ENCODE measurements around the gene PIP5K1B. TPM values are rescaled to one million over a fixed set of nuclear protein-coding genes. Genes with fewer than 3 reads are reported as not detected.

The PIP5K1B gene
- total RNA-seq, 1 experiment from 2014 or later, result not detected

DNA sequence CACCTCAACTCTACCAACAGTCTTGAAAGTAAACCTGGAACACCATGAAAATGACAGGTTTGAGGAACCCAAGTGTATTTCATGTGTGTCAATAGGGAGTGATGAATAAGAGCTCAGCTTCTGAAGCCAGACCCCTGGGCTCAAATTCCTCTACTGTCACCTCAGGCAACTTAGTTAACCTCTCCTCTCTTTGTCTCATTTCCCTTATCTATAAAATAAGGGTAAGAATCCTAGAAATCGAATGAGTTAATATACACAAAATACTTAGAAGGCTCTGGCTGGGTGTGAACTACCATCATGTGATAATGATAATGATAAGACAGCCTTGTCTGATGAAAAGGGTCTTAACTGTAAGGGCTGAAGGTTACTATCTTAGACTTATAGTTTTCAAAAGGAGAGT lies 66.3 kb downstream of the PIP5K1B start:
- DNase-seq (ENCODE audit: low read depth), result no peak

DNA sequence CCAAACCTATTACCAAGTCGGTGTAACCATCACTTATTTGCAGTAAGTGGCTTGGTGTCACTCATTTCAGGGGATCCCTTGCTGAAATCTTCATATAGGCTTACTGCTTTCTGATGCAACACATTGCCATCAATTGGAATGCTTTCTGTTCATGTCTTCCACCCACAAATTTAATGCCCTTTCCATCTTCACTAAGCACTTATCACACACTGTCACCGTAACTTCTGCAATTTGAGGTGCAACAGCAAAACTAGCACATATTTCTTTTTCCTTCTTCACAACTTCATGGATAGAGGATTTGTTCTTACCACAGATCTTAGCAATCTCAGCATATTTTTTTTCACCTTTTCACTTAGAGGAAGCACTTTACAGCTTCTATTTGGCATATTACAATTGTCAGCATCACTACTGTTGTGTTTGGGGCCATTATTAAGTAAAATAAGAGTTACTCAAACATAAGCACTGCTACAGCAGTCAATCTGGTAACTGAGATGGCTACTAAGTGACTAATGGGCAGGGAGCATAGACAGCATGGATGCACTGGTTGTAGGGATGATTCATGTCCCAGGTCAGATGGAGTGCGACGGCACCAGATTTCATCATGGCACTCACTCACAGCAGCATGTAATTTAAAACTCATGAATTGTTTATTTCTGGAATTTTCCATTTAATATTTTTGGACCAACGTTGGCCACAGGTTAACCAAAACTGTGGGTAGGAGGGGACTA lies 70.1 kb downstream of the PIP5K1B start:
- peak; percentile 47 for DNase-seq (ENCODE audit: low read depth)

DNA sequence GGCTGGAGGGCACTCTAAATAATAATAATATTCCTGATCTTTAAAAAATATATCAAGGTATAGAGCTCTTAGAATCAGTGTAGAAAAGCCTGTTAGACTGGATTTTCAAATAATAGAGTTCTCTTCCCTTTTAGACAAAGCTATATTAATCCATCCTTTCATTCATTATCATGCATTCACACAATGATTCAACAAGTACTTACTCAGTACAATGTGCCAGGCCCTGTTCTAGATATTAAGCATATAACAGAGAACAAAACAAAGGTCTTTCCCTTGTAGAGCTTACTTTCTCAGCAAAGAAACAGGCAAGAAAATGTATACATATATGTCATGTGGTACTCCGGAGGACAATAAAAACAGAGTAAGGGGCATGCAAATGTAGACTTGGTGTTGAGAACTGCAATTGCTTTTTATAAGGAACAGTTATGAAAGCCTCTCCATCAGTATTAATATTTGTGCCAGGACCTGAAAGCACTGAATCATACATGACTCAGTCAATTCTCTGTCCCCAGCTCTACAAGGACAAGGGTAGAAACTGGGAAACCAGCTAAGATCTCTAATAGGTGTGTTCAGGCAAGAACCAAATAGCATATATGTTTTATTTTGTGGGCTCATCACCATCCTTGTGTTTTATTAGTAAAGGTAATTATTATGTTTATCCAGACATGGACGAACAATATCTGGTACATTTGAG lies 72.2 kb downstream of the PIP5K1B start:
- peak; percentile 12 for DNase-seq (ENCODE audit: low read depth)

DNA sequence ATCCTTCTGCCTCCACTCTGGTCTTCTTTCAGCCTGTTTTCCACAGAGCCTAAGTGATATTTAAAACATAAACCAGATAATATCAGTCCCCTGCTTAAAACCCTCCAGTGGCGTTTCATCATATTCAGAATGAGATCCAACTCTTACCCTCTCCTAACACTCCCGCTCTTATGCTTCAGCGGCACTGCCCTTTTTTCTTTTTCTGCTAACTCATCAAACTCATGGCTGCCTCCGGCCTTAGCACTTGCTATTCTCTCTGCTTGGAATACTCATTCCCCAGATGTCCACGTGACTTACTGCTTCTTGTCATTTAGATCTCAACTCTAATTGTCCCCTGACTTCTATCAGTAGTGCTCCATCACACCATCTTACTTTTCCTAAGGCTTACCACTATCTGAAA lies 73.6 kb downstream of the PIP5K1B start:
- DNase-seq (ENCODE audit: low read depth), result no peak

DNA sequence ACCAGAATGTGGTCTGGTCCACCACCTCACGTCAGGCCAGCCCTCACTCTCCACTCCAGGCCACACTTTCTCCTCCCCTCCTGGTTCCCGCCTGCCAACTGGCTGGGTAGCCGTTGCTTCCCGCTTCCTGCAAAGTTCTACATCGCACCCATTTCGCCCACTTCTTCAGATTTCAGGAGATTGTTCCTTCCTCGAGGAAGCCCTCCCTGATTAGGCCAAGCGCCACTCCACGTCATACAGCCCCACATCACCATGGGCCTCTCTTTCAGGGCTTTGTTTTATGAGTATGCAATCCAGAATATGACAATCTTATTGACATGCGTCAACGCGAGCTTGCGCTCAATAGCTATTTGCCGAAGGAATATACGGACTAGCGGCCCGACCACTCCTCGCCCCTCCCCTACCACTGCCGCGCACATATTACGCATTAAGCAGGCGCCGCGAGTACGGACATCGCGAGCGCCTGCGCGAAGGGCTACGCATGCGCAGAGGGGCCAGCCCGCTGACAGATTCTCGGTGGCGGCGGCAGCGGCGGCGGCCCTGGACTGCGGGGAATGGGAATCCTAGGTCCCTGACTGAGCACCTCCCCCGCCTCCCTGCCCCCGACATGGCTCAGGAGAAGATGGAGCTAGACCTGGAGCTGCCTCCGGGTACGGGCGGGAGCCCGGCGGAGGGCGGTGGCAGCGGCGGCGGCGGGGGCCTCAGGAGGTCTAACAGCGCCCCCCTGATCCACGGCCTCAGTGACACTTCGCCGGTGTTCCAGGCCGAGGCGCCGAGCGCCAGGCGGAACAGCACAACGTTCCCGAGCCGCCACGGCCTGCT lies 74.7 kb downstream of the PIP5K1B start:
- DNase-seq (ENCODE audit: low read depth), result peak; percentile 90

DNA sequence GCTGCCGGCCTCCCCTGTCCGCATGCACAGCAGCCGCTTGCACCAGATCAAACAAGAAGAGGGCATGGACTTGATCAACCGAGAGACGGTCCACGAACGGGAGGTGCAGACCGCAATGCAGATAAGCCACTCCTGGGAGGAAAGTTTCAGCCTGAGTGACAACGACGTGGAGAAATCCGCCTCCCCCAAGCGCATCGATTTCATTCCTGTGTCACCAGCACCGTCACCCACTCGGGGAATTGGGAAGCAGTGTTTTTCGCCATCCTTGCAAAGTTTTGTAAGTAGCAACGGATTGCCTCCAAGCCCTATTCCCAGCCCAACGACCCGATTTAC lies 75.3 kb downstream of the PIP5K1B start:
- no peak for DNase-seq (ENCODE audit: low read depth)

DNA sequence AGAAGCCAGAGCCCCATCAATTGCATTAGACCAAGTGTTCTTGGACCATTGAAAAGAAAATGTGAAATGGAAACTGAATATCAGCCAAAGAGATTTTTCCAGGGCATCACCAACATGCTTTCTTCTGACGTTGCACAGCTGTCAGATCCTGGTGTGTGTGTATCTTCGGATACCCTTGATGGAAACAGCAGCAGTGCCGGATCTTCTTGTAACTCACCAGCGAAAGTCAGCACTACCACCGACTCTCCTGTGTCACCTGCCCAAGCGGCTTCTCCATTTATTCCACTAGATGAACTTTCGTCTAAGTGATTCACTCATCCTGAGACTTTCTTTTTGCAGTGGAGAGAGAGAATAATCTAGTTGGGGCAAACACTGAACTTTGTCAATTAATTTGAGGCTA lies 75.7 kb downstream of the PIP5K1B start:
- DNase-seq (ENCODE audit: low read depth), result peak; percentile 21

DNA sequence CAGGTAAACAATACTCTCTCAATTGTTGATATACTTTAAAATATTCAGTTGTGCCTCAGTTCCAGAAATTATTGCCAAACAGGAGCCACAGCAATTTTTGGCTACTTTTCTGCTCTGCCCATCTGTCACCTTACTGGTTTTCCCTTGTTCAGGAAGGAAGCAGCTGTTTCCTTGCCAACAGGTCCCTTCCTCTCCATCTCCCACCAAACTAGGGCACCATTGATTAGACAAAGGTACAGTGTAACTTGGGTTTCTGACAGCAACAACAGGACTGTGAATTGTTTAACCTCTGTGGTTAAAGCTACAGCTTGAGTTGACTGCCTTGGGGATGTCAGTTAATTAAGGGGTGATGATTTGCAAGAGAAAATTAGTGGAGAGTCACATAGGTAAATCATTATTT lies 76.9 kb downstream of the PIP5K1B start:
- no peak for DNase-seq (ENCODE audit: low read depth)

DNA sequence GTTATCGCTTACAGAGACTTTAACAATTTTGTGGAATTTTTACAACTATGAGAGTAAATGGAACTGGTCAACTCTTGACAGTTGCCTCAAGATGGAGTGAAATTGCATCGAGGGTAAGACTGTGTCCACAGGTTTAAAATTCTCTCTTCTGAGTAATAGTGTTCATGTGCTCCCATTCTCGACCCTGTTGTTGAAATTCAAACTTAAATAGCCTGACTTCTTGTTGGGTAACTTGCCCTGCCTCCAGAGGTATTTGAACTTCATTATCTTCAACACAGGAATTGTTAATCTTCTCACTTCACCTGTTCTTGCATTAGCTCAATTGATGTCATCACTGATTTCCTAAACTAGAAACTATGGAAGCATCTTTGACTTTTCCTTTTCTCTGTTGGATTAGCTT lies 77.5 kb downstream of the PIP5K1B start:
- no peak for DNase-seq (ENCODE audit: low read depth)

DNA sequence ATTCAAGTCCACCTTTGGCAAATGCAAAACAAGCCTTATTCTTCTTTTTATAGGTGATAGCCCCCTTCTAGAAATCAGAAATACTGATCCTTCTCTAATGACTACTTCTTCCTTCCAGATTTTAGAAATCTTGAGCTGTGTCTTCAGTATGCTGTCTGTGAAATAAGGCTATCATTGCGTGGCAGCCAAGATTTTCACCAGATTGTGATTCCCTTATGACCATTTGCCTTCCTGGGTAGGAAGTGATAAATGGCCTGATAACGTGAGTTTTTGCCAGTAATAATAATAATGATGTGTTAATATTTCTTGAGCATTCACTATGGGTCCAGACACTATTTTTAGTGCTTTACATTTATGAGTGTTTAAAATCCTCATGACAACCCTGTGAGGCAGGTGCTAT lies 80.9 kb downstream of the PIP5K1B start:
- no peak for DNase-seq (ENCODE audit: low read depth)

DNA sequence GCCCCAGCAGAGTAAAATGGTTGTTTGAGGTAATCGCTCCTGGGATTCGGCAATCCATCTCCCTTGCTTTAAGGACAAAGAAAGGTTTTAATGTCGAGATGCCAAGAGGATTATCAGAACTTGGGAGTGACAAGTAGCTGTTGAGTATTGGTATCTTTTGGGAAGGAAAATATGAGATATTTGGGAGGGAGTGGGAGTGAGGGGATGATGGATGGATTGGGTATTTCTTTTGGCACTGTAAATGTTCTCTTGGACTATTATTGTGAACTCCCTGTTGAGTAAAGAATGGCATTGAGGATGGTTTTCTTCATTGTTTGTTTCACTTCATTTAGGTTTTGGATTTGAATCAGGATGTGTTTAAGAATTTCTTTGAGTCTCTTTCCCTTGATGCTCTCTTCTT lies 86.1 kb downstream of the PIP5K1B start:
- no peak for DNase-seq (ENCODE audit: low read depth)

DNA sequence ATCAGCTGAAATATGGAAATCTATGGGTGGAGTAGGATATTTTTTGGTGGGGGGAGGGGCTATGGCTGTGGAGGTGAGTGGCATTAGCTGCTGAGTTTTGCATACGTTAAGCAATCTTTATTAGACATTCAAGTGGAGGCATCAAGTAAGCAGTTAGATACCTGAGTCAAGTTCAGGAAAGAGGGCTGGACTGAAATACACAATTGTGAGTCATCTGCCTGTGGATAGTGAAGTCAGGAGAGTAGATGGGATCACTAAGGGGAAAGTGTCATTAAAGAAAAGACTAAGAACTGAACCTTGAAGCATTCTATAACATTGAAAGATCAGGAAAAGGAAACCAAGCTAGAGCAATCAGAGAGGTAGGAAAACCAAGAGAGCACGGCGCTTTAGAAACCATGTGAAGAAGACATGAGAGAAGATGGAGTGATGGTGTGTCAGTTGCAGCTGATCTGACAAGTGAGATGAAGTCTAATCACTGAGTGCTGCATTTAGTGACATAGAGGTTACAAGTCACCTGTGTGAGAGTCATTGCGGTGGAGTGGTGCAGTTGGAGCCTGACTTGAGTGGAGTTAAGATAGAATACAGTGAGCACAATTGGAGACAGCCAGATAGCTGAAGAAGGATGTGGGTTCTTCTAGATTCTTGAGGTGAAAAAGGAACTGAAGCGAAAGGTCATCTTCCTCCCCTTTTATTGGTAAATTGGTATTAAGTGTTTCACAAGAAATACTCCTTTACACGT lies 88.7 kb downstream of the PIP5K1B start:
- no peak for DNase-seq (ENCODE audit: low read depth)

DNA sequence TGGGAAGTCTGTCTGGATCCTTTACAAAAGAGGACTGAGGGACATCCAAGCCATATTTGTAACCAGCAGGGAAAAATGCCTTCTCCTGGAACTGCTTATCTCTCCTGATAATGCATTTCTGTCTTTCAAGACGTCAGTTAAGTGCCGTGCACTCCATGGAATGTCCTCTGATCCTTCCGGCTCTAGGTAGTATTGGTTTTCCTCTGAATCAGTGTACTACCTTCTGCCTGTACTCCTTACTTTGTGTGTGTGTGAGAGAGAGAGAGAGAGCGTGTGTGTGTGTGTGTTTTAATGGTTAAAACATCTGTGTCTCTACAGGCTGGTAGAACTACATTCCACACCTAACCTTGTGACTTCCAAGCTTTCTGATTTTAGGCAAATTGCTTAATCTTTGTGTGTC lies 89.9 kb downstream of the PIP5K1B start:
- no peak for DNase-seq (ENCODE audit: low read depth)

DNA sequence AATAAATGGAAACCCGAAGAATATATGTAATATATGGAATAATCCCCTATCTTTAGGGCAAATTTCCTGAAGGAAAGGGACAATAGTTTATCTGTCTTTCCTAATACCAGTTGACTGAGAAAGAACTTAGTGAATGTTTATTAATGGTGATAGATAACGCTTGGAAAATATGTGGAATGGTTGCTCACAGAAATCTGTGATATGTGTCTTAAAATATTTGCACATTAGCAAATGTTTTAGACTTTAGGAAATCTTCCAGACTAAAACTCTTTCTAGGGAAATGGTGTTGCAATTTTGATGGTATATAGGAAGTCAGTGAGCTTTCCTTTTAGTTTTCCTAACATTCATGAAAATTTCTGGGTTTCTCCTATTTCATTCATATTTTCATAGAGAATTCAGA lies 90.4 kb downstream of the PIP5K1B start:
- DNase-seq (ENCODE audit: low read depth), result no peak

DNA sequence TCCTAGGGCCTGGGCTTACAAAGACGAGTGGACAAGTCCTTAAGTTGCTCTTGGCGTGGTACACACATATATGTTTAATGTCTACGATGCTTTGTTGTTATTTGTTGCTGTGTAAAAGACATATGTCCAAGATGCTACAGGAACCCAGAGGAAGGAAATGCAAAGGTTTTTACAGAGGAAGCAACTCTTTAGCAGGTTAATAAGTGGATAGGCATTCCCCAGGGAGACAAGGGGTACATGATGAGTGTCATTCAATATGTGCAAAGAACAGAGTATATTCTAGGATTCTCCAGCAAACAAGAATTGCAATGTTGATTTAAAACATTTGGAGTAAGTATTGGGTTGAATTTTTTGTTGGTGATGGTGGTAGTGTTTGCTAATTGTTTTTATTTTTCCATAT lies 92.1 kb downstream of the PIP5K1B start:
- DNase-seq (ENCODE audit: low read depth), result no peak

DNA sequence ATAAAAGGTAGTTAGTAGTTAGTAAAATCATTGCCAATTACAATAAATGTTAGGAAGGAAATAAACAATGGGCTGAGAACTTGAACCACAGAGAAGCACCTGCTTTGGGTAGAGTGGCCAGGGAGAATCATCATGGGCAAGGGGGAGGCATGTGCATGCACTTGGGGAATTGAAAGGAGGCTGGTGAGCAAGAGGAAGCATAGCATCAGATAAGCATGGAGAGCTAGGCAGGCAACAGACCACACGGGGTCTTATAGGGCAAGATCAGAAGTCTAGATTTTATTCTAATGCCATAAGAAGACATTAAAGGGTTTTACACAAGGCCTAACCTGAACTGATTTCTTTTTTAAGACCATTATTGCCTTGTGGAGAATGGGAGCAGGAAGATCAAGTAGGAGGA lies 93.4 kb downstream of the PIP5K1B start:
- no peak for DNase-seq (ENCODE audit: low read depth)

DNA sequence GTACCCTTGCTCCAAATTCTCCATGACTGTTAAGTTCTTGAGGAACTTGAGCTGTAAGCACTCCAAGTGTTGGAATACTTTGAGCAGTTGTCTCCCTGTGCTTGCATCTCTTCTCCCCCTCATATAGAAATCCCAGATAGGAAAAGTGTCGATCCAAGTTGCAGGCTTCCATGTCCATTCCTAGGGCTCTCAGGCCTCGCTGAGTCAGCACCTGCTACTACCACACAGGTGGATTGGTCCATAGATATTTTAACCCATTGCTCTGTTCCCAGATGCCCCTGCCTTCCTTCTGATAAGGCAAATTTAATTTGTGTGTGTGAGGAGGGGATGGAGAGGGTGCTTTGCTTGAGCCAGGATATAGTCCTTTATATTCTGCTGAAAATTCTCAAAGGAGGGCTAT lies 95.8 kb downstream of the PIP5K1B start:
- no peak for DNase-seq (ENCODE audit: low read depth)

DNA sequence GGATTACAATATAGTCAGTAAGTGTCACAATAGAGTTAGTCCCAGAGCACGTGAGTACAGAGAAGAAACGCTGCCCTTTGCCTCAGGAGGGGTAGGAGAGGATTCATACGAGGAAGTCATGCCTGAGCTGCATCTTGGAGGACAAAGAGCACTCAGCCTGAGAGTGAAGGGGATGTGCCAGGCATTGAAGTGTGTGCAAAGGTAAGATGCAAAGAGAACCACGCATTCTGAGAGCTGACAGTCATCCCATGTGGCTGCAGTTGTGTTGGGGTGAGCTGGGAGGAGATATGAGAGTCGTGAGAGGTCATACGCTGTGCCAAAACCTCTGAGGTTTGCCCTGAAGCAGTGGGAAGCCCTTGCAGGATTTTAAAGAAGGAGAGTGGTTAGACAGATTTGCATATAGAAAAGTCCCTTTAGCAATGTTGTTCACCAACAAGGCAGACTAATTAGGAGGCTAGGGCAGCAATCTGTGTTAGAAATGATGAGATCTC lies 97.5 kb downstream of the PIP5K1B start:
- no peak for DNase-seq (ENCODE audit: low read depth)

DNA sequence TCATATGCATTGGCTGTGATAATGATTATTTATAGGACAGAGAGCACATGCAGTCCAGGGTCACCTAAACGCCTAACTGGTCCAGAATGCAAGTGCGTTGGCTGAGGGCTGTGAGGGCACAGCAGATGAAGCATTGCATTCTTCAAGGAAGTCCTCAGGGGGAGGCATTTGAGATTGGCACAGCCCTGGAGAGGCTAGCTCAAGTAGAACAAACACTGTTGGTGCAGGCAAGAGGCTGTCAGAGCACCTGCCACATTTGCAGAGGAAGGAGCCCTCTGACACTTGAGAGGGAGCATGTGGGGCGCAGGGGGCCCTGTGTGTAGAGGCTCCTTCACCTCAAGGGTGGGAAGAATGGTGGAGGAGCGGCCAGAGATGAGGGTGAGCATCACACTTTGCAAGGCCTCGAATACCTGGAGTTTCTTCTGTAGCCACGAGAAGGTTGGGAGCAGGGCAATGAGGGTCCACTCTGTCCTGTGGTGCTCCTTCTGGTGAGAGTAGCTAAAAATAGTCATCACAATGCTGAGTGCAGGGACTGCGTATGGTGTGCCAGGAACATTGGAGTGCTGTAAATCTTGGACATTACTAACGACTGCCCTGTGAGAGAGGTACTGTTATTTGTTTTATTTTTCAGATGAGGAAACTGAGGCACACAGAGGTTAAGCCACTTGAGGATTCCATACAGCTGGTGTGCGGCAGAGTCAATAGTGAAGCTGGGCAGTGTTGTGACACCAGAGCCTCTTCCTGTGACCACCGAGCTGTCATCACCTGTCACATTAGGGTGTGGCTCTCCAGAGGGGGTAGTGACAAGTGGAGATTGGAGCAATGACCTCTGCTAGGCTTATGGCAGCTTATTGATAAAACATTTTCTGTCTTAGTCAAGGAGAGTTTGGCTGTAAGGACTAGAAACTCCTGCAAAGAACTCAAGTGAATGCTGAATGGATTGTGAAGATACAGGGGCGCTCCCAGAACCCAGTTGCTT lies 100.2 kb downstream of the PIP5K1B start:
- no peak for DNase-seq (ENCODE audit: low read depth)

DNA sequence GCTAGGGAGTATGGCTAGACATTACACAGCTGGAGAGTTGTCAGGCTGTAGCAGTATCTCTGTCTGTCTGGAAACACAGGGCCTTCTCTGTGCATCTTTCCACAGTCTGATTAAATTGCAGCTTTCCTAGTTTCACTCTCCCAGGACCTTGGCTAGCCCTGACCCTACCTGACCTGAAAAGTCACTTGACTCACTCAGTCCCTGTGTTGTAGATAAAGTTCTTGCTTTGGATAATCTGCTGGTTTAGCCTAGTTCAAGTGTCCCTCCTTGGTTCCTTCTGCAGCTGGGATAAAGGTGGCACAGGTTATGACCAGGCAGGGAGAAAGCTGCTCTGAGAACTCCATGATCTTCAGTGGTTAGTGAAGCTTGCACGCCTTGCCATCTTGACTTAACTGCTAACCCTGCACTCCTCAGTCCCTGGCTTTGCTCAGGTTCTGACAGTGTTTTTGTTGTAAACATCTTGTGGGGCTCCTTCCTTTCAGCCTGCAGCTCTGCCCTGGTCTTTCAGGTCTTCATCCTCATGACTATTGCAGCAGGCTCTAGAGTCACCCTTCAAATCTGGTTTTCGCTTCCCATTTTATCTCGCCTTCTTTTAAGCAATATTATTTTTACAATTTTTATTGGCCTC lies 101.0 kb downstream of the PIP5K1B start:
- DNase-seq (ENCODE audit: low read depth), result no peak

All from M059J (cell line).